HG03108 (cell line): Measurements from ENCODE around the gene NHLH2.

Experiments used
- ATAC-seq: cut with Tn5 transposase; IDR thresholded peaks from one replicate; pipeline ENCODE4 v1.9.1; 2021; ENCODE audit warnings: moderate library complexity; ENCODE audit not compliant: unreplicated experiment

Gene NHLH2

GRCh38 chr1:115805597-115805996 lies 35.3 kb downstream of the NHLH2 start:
- ATAC-seq = no peak

GRCh38 chr1:115802416-115802815 lies 38.5 kb downstream of the NHLH2 start:
- ATAC-seq = no peak

- ATAC-seq = no peak
Observed at GRCh38 chr1:115797486-115797885, 43.4 kb downstream of the NHLH2 start.

GRCh38 chr1:115796897-115797296 lies 44.0 kb downstream of the NHLH2 start:
- ATAC-seq = no peak

- ATAC-seq = no peak
Observed at GRCh38 chr1:115796036-115796435, 44.9 kb downstream of the NHLH2 start.

- no peak for ATAC-seq
Observed at GRCh38 chr1:115794976-115795639, 45.8 kb downstream of the NHLH2 start.

GRCh38 chr1:115793162-115793561 lies 47.8 kb downstream of the NHLH2 start:
- ATAC-seq = no peak

- ATAC-seq = no peak
Observed at GRCh38 chr1:115791816-115792215, 49.1 kb downstream of the NHLH2 start.

- no peak for ATAC-seq
Observed at GRCh38 chr1:115790846-115791245, 50.1 kb downstream of the NHLH2 start.

GRCh38 chr1:115790356-115790755 lies 50.6 kb downstream of the NHLH2 start:
- no peak for ATAC-seq
